Panc1 (cell line): Measurements from ENCODE around the gene MRNIP. TPM values are rescaled to one million over a fixed set of nuclear protein-coding genes. Genes with fewer than 3 reads are reported as not detected.
A peak's percentile ranks its signal among the peaks of the same experiment; 100 is the strongest.

Experiments
- ATAC-seq: fragments of 200-7000 bp; cut with Tn5 transposase; 2 replicates; pipeline ENCODE4 v1.9.1; 2020; ENCODE audit warnings: mild to moderate bottlenecking, moderate library complexity
- BruUV-seq: library from RNA; stranded (reverse); fragments of 400-500 nt; replicated peaks from 2 replicates; lab custom pipeline; 2021; lab: Mats Ljungman, UMichigan
- CTCF ChIA-PET: fragments of 300-600 bp; sonication (Branson Sonifier 250); formaldehyde crosslinking; loops from one replicate; lab custom pipeline; 2022; ENCODE audit warnings: antibody characterized with exemption; lab: Charles Lee
- POLR2A ChIA-PET: fragments of 300-600 bp; sonication (Branson Sonifier 250); formaldehyde crosslinking; loops from one replicate; lab custom pipeline; 2022; ENCODE audit warnings: antibody characterized with exemption; lab: Charles Lee
- DNase-seq: peaks from one replicate; pipeline ENCODE4 v3.0.0-alpha.2; 2010; ENCODE audit warnings: low read depth, low spot score
- H3K27ac ChIP-seq: 2 replicates; pipeline ENCODE4 v1.5.1; 2011; ENCODE audit warnings: mild to moderate bottlenecking, low read length, inconsistent platforms
- H3K27me3 ChIP-seq: fragments of 200-500 bp; sonication (Bioruptor generic); 2 replicates; pipeline ENCODE4 v1.6.0; 2014; ENCODE audit warnings: low read length, inconsistent platforms; ENCODE audit not compliant: control insufficient read depth, insufficient read depth
- H3K36me3 ChIP-seq: fragments of 200-500 bp; sonication (Bioruptor generic); 2 replicates; pipeline ENCODE4 v1.5.1; 2014; ENCODE audit warnings: inconsistent platforms, mild to moderate bottlenecking, low read length, moderate library complexity; ENCODE audit not compliant: control insufficient read depth, insufficient read depth
- H3K4me1 ChIP-seq: 2 replicates; pipeline ENCODE4 v1.5.1; 2011; ENCODE audit warnings: inconsistent platforms, mild to moderate bottlenecking, low read length, moderate library complexity; ENCODE audit not compliant: control insufficient read depth, insufficient read depth
- H3K4me3 ChIP-seq, 2 experiments: 2 replicates each; pipeline ENCODE4 v1.5.1; 2011 to 2012; ENCODE audit warnings: low read depth in 2 of 2, low read length in 2 of 2, mild to moderate bottlenecking in 2 of 2, inconsistent platforms in 1 of 2, moderate library complexity in 1 of 2
- H3K9me3 ChIP-seq: fragments of 200-500 bp; sonication (Bioruptor generic); 2 replicates; pipeline ENCODE4 v1.5.1; 2014; ENCODE audit warnings: low read depth, mild to moderate bottlenecking, inconsistent platforms, low read length, moderate library complexity; ENCODE audit not compliant: control insufficient read depth, insufficient read depth
- POLR2AphosphoS5 ChIP-seq: IDR thresholded peaks from 2 replicates; pipeline ENCODE4 v1.6.1; 2012; ENCODE audit warnings: mild to moderate bottlenecking, low read depth, low read length, moderate library complexity
- SIN3A ChIP-seq: IDR thresholded peaks from 2 replicates; pipeline ENCODE4 v1.6.1; 2012; ENCODE audit warnings: low read depth, mild to moderate bottlenecking, low read length, moderate library complexity, borderline replicate concordance; ENCODE audit not compliant: insufficient read depth
- TCF7L2 ChIP-seq: IDR thresholded peaks from 2 replicates; pipeline ENCODE4 v1.6.1; 2011; ENCODE audit warnings: mild to moderate bottlenecking, low read depth, low read length, inconsistent platforms
- in situ Hi-C: cut with HindIII; loops from 2 replicates; pipeline ENCODE4 v1.10.0; 2016; ENCODE audit warnings: low sequenced_read_pairs, low pct_unique_long_range_greater_than_20kb
- intact Hi-C: fragments of 100-400 bp; cut with micrococcal nuclease; formaldehyde crosslinking; loops from one replicate; pipeline ENCODE4 v1.10.0; 2022; ENCODE audit not compliant: unreplicated experiment
- total RNA-seq: library from RNA; stranded (reverse); gene quantifications from one replicate; pipeline ENCODE4 v1.2.1, GENCODE V29; 2021; ENCODE audit not compliant: unreplicated experiment
- TF ChIP-seq, protein P1 (sequence below): fragments of 450-650 bp; IDR thresholded peaks from 2 replicates; pipeline ENCODE4 v1.5.1; 2017; ENCODE audit warnings: mild to moderate bottlenecking
- TF ChIP-seq, protein P2 (sequence below), 2 experiments: IDR thresholded peaks; 2 replicates each; pipeline ENCODE4 v1.6.1; 2011 to 2012; ENCODE audit warnings: low read depth in 2 of 2, control low read depth in 1 of 2, low read length in 1 of 2, mild to moderate bottlenecking in 1 of 2, moderate library complexity in 1 of 2; ENCODE audit not compliant: insufficient read depth in 1 of 2

The MRNIP gene
- total RNA-seq, 1 experiment from 2014 or later: 33.0 TPM

- ChIA-PET POLR2A (interaction anchor here (1.1 to 1.2 kb wide), 2 partner anchors 19 to 1182 kb away, joined by 3 read pairs; no protein-coding TSS in a partner anchor), CTCF (no interaction called here)
- Histone ChIP-seq H3K36me3 (peaks cover 4% of the 10 kb centered on the region; the same call in 1 of the 2 replicates), H3K27ac (peak within 1 kb of the TSS; percentile 86), H3K4me1 (peaks cover 30% of the 10 kb centered on the region), H3K27me3 (no peaks in the 10 kb centered on the region), H3K9me3 (no peaks in the 10 kb centered on the region), H3K4me3 (peak within 1 kb of the TSS; percentile 60 to 79)
- intact Hi-C loops: no loop called here
- in situ Hi-C loops: no loop called here
- TF ChIP-seq POLR2AphosphoS5 (no peak), SIN3A (peak; percentile 67; the same call in 1 of the 2 replicates)
- DNase-seq (no peak), ATAC-seq (peak; percentile 78)
- no TSS peak for BruUV-seq
Observed at GRCh38 chr5:179806250-179807048, 52.2 kb downstream of the MRNIP start, which contains the start of gene MGAT4B. Gene MGAT4B (minus strand): TSS chr5:179806866. CDS start chr5:179806583, 283 bp downstream.

DNA sequence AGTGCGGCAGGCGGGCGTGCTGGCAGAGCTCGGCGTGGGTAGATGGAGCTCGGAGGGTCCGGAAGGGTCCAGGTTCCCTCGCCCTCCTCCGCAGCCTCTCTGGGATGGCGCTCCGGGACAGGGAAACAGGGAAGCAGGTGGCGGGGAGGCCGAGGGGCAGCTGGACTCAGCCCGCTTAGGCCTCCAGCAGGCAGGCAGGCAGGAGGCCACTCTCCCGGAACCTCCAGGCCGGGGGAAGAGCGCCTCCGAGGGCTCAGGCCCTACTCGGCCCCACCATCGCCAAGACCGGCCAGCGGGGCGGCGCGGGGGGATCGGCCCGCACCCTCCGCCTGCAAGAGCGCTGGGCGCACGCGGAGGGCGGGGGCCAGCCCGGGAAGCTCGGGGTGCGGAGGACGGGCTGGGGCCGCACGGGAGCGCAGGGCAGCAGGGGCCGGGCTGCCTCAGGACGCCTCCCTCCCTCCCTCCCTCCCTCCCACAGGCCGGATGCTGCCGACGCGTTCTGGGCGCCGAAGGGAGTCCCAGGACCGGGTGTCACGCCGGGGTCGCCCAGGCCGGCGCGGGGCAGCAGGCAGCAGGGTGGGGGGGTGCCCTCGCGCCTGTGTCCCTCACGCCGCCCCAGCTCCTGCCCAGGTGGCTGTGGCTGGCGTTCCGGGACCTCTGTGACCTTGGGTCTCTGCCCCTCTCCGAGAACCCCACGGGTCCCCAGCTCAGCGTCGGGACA is 52.9 kb downstream of the MRNIP start:
- Histone ChIP-seq H3K27ac (peak overlapping the region; percentile 75), H3K9me3 (no peaks in the 10 kb centered on the region), H3K4me1 (peaks cover 30% of the 10 kb centered on the region), H3K4me3 (peak overlapping the region; percentile 60 to 79), H3K36me3 (peaks cover 4% of the 10 kb centered on the region; the same call in 1 of the 2 replicates), H3K27me3 (no peaks in the 10 kb centered on the region)
- in situ Hi-C loops: no loop called here
- ChIA-PET CTCF (no interaction called here), POLR2A (interaction anchor here (1.1 kb wide), 1 partner anchor 20 kb away, joined by 3 read pairs; no protein-coding TSS in a partner anchor)
- no TSS peak for BruUV-seq
- TF ChIP-seq POLR2AphosphoS5 (peak; percentile 24; the same call in 1 of the 2 replicates), SIN3A (peak; percentile 12; the same call in 1 of the 2 replicates)
- TF ChIP-seq, protein P1, sequence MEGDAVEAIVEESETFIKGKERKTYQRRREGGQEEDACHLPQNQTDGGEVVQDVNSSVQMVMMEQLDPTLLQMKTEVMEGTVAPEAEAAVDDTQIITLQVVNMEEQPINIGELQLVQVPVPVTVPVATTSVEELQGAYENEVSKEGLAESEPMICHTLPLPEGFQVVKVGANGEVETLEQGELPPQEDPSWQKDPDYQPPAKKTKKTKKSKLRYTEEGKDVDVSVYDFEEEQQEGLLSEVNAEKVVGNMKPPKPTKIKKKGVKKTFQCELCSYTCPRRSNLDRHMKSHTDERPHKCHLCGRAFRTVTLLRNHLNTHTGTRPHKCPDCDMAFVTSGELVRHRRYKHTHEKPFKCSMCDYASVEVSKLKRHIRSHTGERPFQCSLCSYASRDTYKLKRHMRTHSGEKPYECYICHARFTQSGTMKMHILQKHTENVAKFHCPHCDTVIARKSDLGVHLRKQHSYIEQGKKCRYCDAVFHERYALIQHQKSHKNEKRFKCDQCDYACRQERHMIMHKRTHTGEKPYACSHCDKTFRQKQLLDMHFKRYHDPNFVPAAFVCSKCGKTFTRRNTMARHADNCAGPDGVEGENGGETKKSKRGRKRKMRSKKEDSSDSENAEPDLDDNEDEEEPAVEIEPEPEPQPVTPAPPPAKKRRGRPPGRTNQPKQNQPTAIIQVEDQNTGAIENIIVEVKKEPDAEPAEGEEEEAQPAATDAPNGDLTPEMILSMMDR: no peak
- DNase-seq (no peak), ATAC-seq (0 out of 2 replicates have a peak, but pooled peaks have one; percentile 1)
- intact Hi-C loops: no loop called here

- peak overlapping the region; percentile 60 to 79 for H3K4me3 ChIP-seq
- no peaks in the 10 kb centered on the region for H3K27me3 ChIP-seq
- peak overlapping the region; percentile 75 for H3K27ac ChIP-seq
- POLR2A ChIA-PET: no interaction called here
- DNase-seq: no peak
- in situ Hi-C loops (no loop called here), intact Hi-C loops (no loop called here)
- H3K36me3 ChIP-seq: peaks cover 4% of the 10 kb centered on the region; the same call in 1 of the 2 replicates
- CTCF ChIA-PET: no interaction called here
- peaks cover 30% of the 10 kb centered on the region for H3K4me1 ChIP-seq
- BruUV-seq: no TSS peak
- no peak for ATAC-seq
- H3K9me3 ChIP-seq: no peaks in the 10 kb centered on the region
- 0 out of 2 replicates have a peak, but pooled peaks have one; percentile 31 for TF ChIP-seq SIN3A
- TF ChIP-seq TCF7L2: no peak
- TF ChIP-seq, protein P2, sequence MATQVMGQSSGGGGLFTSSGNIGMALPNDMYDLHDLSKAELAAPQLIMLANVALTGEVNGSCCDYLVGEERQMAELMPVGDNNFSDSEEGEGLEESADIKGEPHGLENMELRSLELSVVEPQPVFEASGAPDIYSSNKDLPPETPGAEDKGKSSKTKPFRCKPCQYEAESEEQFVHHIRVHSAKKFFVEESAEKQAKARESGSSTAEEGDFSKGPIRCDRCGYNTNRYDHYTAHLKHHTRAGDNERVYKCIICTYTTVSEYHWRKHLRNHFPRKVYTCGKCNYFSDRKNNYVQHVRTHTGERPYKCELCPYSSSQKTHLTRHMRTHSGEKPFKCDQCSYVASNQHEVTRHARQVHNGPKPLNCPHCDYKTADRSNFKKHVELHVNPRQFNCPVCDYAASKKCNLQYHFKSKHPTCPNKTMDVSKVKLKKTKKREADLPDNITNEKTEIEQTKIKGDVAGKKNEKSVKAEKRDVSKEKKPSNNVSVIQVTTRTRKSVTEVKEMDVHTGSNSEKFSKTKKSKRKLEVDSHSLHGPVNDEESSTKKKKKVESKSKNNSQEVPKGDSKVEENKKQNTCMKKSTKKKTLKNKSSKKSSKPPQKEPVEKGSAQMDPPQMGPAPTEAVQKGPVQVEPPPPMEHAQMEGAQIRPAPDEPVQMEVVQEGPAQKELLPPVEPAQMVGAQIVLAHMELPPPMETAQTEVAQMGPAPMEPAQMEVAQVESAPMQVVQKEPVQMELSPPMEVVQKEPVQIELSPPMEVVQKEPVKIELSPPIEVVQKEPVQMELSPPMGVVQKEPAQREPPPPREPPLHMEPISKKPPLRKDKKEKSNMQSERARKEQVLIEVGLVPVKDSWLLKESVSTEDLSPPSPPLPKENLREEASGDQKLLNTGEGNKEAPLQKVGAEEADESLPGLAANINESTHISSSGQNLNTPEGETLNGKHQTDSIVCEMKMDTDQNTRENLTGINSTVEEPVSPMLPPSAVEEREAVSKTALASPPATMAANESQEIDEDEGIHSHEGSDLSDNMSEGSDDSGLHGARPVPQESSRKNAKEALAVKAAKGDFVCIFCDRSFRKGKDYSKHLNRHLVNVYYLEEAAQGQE (IDR thresholded peaks at IDR 0.05; ENCODE audit: insufficient read depth in 1 of 2, low read depth in 2 of 2, low read length in 1 of 2): no peak
Observed at GRCh38 chr5:179805070-179805528, 53.5 kb downstream of the MRNIP start.
